Progenitor cell of endocrine pancreas (in vitro differentiated cells): ENCODE measurements around the gene PRPSAP2. TPM values are rescaled to one million over a fixed set of nuclear protein-coding genes. Genes with fewer than 3 reads are reported as not detected.
"Not testable (repeated sequence)": the region's sequence is repeated elsewhere in the genome, so short reads cannot be mapped to it uniquely, and the experiment has no call there.

Experiments
- DNase-seq: peaks from one replicate; pipeline ENCODE4 v3.0.0; 2021; ENCODE audit warnings: low spot score; ENCODE audit not compliant: unreplicated experiment
- H3K27ac Mint-ChIP-seq: 2 replicates; pipeline ENCODE4 v1.8.0; 2021; ENCODE audit warnings: mild to moderate bottlenecking, moderate library complexity, mixed read lengths
- H3K27me3 Mint-ChIP-seq: 2 replicates; pipeline ENCODE4 v1.8.0; 2021; ENCODE audit warnings: mixed read lengths
- H3K36me3 Mint-ChIP-seq: 2 replicates; pipeline ENCODE4 v1.8.0; 2022; ENCODE audit warnings: mixed read lengths; ENCODE audit not compliant: insufficient read depth
- H3K4me1 Mint-ChIP-seq: 2 replicates; pipeline ENCODE4 v1.8.0; 2021; ENCODE audit warnings: low read depth, mixed read lengths
- H3K4me3 Mint-ChIP-seq: 2 replicates; pipeline ENCODE4 v1.8.0; 2021; ENCODE audit warnings: low read depth, mild to moderate bottlenecking, moderate library complexity, mixed read lengths
- H3K9me3 Mint-ChIP-seq: 2 replicates; pipeline ENCODE4 v1.8.0; 2021; ENCODE audit warnings: low read depth, mixed read lengths
- total RNA-seq: library from RNA; stranded (reverse); gene quantifications from 2 replicates; pipeline ENCODE4 v1.2.1, GENCODE V29; 2021
- TF ChIP-seq, protein P1 (sequence below): fragments of 200-600 bp; sonication (generic); IDR thresholded peaks from one replicate; pipeline ENCODE4 v1.5.0; 2021; ENCODE audit warnings: antibody characterized with exemption, mild to moderate bottlenecking; ENCODE audit not compliant: unreplicated experiment

Gene PRPSAP2
- total RNA-seq, 1 donor from 2014 or later: 66.9 TPM

DNA sequence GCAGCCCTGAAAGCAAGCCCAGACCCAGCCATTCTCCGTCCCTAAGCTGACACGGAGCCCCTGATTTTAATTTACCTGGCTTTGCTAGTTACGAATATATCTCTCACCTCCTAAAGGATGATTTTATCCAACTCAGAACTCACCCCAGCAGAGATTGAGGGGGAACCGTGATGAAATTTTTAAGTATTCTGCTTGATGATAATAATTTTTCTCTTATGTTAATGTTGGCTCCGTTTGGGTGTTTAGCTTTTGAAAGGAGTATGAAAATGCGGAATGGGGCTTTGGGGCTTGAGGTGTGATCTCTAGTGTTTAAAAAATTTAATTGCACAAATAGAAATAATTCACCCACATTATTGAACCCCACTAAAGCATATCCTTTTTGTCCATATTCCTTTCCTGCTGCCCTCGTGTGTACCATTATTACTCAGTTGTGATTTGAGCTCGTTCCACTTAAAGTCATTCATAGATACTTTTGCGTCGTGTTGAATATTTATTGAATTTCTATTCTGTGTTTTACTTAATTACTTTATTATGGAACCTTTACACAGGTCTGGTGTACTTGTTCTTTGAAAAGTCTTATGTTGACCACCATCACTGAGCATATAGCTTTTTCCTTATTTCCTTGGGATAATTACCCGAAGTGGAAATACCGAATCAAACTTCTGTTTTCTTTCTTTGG lies 775 bp downstream of the PRPSAP2 start:
- TF ChIP-seq, protein P1, sequence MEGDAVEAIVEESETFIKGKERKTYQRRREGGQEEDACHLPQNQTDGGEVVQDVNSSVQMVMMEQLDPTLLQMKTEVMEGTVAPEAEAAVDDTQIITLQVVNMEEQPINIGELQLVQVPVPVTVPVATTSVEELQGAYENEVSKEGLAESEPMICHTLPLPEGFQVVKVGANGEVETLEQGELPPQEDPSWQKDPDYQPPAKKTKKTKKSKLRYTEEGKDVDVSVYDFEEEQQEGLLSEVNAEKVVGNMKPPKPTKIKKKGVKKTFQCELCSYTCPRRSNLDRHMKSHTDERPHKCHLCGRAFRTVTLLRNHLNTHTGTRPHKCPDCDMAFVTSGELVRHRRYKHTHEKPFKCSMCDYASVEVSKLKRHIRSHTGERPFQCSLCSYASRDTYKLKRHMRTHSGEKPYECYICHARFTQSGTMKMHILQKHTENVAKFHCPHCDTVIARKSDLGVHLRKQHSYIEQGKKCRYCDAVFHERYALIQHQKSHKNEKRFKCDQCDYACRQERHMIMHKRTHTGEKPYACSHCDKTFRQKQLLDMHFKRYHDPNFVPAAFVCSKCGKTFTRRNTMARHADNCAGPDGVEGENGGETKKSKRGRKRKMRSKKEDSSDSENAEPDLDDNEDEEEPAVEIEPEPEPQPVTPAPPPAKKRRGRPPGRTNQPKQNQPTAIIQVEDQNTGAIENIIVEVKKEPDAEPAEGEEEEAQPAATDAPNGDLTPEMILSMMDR: no peak
- Mint-ChIP-seq H3K36me3 (peaks cover 3% of the 10 kb centered on the region), H3K27me3 (no peaks in the 10 kb centered on the region), H3K27ac (peak overlapping the region; percentile 77), H3K4me1 (peaks cover 30% of the 10 kb centered on the region), H3K4me3 (peak overlapping the region; percentile 83), H3K9me3 (no peaks in the 10 kb centered on the region)
- DNase-seq: no peak

DNA sequence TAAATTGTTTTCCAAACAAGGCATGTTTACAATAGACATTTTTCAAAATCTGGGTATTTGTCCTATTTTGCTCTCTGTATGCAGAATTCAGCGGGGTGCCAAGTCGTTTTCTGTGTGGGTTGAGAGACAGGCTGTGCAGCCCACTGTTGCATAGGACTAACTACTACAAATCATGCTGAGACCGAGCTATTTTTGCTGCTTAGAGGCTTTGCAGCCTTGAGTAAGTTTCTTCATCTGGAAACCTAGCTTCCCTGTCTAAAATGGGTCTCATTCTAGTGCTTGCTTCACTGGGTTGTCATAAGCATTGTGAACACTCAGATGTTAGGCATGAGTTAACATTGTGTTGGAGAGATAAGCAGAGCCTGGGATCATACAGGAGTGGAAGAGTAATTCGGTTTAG lies 1.3 kb downstream of the PRPSAP2 start:
- Mint-ChIP-seq H3K36me3 (peaks cover 3% of the 10 kb centered on the region), H3K4me1 (peaks cover 30% of the 10 kb centered on the region), H3K27me3 (no peaks in the 10 kb centered on the region), H3K27ac (peak overlapping the region; percentile 77), H3K9me3 (no peaks in the 10 kb centered on the region), H3K4me3 (peak overlapping the region; percentile 83)
- DNase-seq: no peak
- TF ChIP-seq, protein P1: no peak

GRCh38 chr17:18860161-18860972 lies 2.4 kb downstream of the PRPSAP2 start:
- no peak for DNase-seq
- Mint-ChIP-seq H3K27me3 (no peaks in the 10 kb centered on the region), H3K27ac (peak overlapping the region; percentile 42), H3K4me3 (peak overlapping the region; percentile 51), H3K36me3 (peaks cover 7% of the 10 kb centered on the region), H3K4me1 (peaks cover 26% of the 10 kb centered on the region), H3K9me3 (no peaks in the 10 kb centered on the region)
- TF ChIP-seq, protein P1: no peak

DNA sequence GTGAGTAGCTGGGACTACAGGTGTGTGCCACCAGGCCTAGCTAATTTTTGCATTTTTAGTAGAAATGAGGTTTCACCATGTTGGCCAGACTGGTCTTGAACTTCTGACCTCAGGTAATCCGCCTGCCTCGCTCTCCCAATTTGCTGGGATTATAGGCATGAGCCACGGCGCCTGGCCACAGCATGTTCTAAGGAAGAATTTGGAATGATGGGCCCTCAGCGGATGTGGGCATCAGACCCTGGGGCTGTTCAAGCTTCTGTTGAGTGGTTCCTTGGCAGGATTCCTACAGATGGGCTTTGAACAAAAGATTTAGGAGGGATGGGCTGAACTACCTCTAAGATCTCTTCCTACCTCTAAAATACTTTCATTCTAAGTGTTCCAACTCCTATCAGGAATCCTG lies 4.1 kb downstream of the PRPSAP2 start:
- no peak for DNase-seq
- Mint-ChIP-seq H3K36me3 (peaks cover 11% of the 10 kb centered on the region), H3K27me3 (no peaks in the 10 kb centered on the region), H3K4me1 (peaks cover 18% of the 10 kb centered on the region), H3K4me3 (no peak overlapping the region), H3K9me3 (no peaks in the 10 kb centered on the region), H3K27ac (no peak overlapping the region)
- TF ChIP-seq, protein P1: no peak

DNA sequence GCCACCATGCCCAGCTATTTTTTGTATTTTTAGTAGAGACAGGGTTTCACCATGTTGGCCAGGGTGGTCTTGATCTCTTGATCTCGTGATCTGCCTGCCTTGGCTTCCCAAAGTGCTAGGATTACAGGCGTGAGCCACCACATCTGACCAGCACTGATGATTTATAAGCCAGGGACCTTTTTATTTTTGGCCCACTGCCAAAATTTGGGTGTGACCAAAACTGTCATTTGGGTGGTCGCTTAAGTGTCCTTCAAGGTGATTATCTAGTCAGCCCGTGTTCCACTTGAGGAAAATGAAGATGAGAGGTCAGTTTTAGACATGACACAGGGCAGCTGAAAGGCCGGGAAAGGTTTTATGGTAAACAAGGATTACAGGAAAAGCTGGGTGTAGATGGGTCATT lies 7.1 kb downstream of the PRPSAP2 start:
- H3K27me3 Mint-ChIP-seq, H3K4me3 Mint-ChIP-seq, H3K9me3 Mint-ChIP-seq, DNase-seq: not testable (repeated sequence)
- Mint-ChIP-seq H3K4me1 (peaks cover 12% of the 10 kb centered on the region), H3K27ac (peak overlapping the region; percentile 71), H3K36me3 (peaks cover 19% of the 10 kb centered on the region)
